Inferior parietal cortex (tissue), 1 donor: ENCODE measurements around the gene TESK1.

Source experiments
- DNase-seq: peaks from one replicate; pipeline ENCODE4 v3.0.0-alpha.2; 2016; ENCODE audit errors: extremely low spot score

TESK1 gene

GRCh38 chr9:35604578-35605350, at the start of gene TESK1:
Gene TESK1 (plus strand): TSS chr9:35605262. CDS start chr9:35605620, 358 bp downstream.
- DNase-seq, result peak; percentile 56

GRCh38 chr9:35555881-35556280, 49.2 kb upstream of the TESK1 start:
- no peak for DNase-seq

GRCh38 chr9:35556776-35557175, 48.3 kb upstream of the TESK1 start:
- DNase-seq, result no peak

- DNase-seq, result no peak
Observed at GRCh38 chr9:35557320-35557719, 47.7 kb upstream of the TESK1 start.

GRCh38 chr9:35558185-35558584, 46.9 kb upstream of the TESK1 start:
- no peak for DNase-seq

- DNase-seq, result no peak
Observed at GRCh38 chr9:35559792-35560530, 45.1 kb upstream of the TESK1 start.

- no peak for DNase-seq
Observed at GRCh38 chr9:35560625-35561337, 44.3 kb upstream of the TESK1 start.

- DNase-seq, result no peak
Observed at GRCh38 chr9:35561468-35562261, 43.4 kb upstream of the TESK1 start.

GRCh38 chr9:35562895-35563780, 41.9 kb upstream of the TESK1 start:
- no peak for DNase-seq

GRCh38 chr9:35563791-35564197, 41.3 kb upstream of the TESK1 start:
- DNase-seq, result no peak

- peak; percentile 29 for DNase-seq
Observed at GRCh38 chr9:35564658-35565061, 40.4 kb upstream of the TESK1 start.

- DNase-seq, result no peak
Observed at GRCh38 chr9:35566417-35566816, 38.6 kb upstream of the TESK1 start.

- DNase-seq, result no peak
Observed at GRCh38 chr9:35568196-35568595, 36.9 kb upstream of the TESK1 start.

GRCh38 chr9:35569206-35569605, 35.9 kb upstream of the TESK1 start:
- DNase-seq, result no peak

- DNase-seq, result no peak
Observed at GRCh38 chr9:35570709-35571504, 34.2 kb upstream of the TESK1 start.

DNA sequence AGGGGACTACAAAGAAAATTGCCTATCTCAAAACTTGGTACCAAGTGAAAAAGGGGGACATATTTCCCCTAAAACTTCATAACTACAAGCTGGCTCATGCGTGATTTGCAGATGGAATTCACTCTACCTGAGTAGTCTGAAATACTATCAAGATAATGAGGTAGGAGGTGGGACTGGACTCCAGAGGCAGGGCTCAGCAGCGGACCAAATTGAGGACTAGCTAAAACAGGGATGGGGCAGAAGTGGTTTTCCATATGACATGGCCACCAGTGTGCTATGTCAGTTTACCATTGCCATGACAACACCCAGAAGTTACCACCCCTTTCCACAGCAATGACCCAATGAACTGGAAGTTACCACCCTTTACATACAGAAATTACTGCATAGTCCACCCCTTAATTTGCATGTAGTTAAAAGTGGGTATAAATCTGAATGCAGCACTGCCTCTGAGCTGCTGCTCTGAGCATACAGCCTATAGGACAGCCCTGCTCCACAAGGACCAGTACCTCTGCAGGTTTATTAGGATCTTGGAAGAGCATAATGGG, 30.4 kb upstream of the TESK1 start:
- DNase-seq, result no peak

DNA sequence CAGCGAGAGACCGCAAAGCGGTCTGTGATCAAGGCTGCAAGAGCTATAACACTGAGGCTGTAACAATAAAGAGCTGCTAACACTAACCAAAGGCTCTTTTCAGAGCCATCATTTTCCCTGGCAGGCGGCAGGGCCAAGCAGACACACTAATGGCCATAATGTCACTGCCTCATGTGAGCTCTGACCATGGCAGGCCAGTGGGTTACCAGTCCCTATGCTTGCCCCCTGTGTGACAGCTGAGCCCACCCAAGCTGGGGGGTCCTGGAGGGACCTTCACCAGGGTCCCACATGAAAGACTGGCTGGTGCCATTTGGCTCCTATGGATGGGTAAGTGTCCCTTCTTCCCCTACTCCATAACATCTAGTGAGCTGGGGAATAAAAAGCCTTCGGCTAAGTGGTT, 29.6 kb upstream of the TESK1 start:
- DNase-seq, result no peak

- DNase-seq, result no peak
Observed at GRCh38 chr9:35577486-35577885, 27.6 kb upstream of the TESK1 start.

GRCh38 chr9:35579130-35579529, 25.9 kb upstream of the TESK1 start:
- DNase-seq, result no peak
